Measurements from ENCODE around the gene PGD. TPM values are rescaled to one million over a fixed set of nuclear protein-coding genes. Genes with fewer than 3 reads are reported as not detected.
"Not testable (repeated sequence)": the region's sequence is repeated elsewhere in the genome, so short reads cannot be mapped to it uniquely, and the experiment has no call there.

PGD gene
- total RNA-seq, 1 donor from 2014 or later = 434 TPM

- DNase-seq (ENCODE audit: low spot score) = no peak
Measured at GRCh38 chr1:10433790-10434189, 34.9 kb downstream of the PGD start.

GRCh38 chr1:10434590-10434989, 35.7 kb downstream of the PGD start:
- DNase-seq (ENCODE audit: low spot score) = no peak

GRCh38 chr1:10437052-10437451, 38.2 kb downstream of the PGD start:
- DNase-seq (ENCODE audit: low spot score) = no peak

GRCh38 chr1:10438677-10439163, 39.9 kb downstream of the PGD start:
- no peak for DNase-seq (ENCODE audit: low spot score)

GRCh38 chr1:10440305-10440704, 41.4 kb downstream of the PGD start:
- no peak for DNase-seq (ENCODE audit: low spot score)

GRCh38 chr1:10440794-10441193, 41.9 kb downstream of the PGD start:
- DNase-seq (ENCODE audit: low spot score) = no peak

- DNase-seq (ENCODE audit: low spot score) = no peak
Measured at GRCh38 chr1:10444248-10444647, 45.4 kb downstream of the PGD start.

GRCh38 chr1:10444795-10445397, 46.0 kb downstream of the PGD start:
- no peak for DNase-seq (ENCODE audit: low spot score)

GRCh38 chr1:10446790-10447422, 48.0 kb downstream of the PGD start:
- DNase-seq (ENCODE audit: low spot score) = no peak

- DNase-seq (ENCODE audit: low spot score) = no peak
Measured at GRCh38 chr1:10449751-10450150, 50.9 kb downstream of the PGD start, which contains the start of gene CORT. TSS of gene CORT (plus strand) at chr1:10450031. CDS start at chr1:10450224, 193 bp downstream.

- no peak for DNase-seq (ENCODE audit: low spot score)
Measured at GRCh38 chr1:10450156-10450814, 51.4 kb downstream of the PGD start.

GRCh38 chr1:10450836-10451235, 52.0 kb downstream of the PGD start:
- no peak for DNase-seq (ENCODE audit: low spot score)

- no peak for DNase-seq (ENCODE audit: low spot score)
Measured at GRCh38 chr1:10451287-10451686, 52.4 kb downstream of the PGD start.

- no peak for DNase-seq (ENCODE audit: low spot score)
Measured at GRCh38 chr1:10456048-10456447, 57.2 kb downstream of the PGD start.

- DNase-seq (ENCODE audit: low spot score) = no peak
Measured at GRCh38 chr1:10456661-10457060, 57.8 kb downstream of the PGD start.

GRCh38 chr1:10457462-10457861, 58.6 kb downstream of the PGD start:
- DNase-seq (ENCODE audit: low spot score) = not testable (repeated sequence)

GRCh38 chr1:10457875-10458274, 59.0 kb downstream of the PGD start:
- no peak for DNase-seq (ENCODE audit: low spot score)

- no peak for DNase-seq (ENCODE audit: low spot score)
Measured at GRCh38 chr1:10459184-10459583, 60.3 kb downstream of the PGD start.

GRCh38 chr1:10467078-10467477, 68.2 kb downstream of the PGD start:
- DNase-seq (ENCODE audit: low spot score) = no peak

- DNase-seq (ENCODE audit: low spot score) = no peak
Measured at GRCh38 chr1:10470043-10470442, 71.2 kb downstream of the PGD start.

All from mesenteric fat pad (tissue), 1 donor.